RPMI8226 (cell line): ENCODE measurements around the gene ANG.

Experiments
- DNase-seq: peaks from one replicate; pipeline ENCODE4 v3.0.0-alpha.2; 2015

The ANG gene

GRCh38 chr14:20676072-20676471, 12.5 kb upstream of the ANG start:
- DNase-seq: no peak

GRCh38 chr14:20679907-20680306, 8.7 kb upstream of the ANG start:
- DNase-seq: peak; percentile 20

DNA sequence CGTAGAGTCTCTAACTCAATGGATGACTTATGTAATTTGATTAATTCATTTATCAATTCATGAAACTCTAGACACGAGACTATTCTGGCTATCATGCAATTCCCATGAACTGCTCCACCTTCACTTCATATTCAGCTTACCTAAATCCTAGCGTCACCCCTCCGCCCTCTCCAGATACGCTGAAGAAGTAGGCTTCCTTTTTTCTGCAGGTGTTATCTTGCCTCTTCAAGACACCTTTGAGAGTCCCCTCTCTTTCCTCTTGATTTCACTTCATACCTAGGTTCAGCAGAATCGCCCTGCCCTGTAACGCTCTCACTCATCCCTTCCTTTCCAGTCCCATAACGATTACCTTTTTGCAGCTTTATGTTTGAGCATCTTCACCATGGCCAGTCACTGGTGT, 8.2 kb upstream of the ANG start:
- DNase-seq: peak; percentile 45

DNA sequence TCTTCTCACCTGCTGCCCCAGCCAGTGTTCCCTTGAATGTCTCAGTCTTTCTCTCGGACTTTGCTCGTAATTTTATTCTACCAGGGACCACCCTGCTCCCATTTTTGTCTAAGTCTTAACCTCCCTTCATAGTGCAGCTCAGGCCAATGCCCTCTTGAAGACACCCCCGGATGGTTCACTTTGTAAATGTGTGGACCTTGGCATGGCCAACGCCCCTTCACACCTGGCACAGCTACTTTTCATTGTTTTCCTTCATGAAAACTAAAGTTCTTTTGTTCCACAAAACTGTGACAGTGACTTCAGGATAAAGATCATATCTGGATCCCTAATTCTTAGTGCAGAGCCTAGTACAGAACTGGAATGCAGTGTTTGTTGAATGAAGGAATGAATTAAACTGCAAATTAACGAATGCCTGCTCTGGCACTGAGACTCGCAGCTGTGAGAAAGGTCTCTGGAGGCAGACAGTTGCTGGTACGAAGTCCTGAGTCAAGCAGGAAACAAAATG, 7.7 kb upstream of the ANG start:
- peak; percentile 48 for DNase-seq

DNA sequence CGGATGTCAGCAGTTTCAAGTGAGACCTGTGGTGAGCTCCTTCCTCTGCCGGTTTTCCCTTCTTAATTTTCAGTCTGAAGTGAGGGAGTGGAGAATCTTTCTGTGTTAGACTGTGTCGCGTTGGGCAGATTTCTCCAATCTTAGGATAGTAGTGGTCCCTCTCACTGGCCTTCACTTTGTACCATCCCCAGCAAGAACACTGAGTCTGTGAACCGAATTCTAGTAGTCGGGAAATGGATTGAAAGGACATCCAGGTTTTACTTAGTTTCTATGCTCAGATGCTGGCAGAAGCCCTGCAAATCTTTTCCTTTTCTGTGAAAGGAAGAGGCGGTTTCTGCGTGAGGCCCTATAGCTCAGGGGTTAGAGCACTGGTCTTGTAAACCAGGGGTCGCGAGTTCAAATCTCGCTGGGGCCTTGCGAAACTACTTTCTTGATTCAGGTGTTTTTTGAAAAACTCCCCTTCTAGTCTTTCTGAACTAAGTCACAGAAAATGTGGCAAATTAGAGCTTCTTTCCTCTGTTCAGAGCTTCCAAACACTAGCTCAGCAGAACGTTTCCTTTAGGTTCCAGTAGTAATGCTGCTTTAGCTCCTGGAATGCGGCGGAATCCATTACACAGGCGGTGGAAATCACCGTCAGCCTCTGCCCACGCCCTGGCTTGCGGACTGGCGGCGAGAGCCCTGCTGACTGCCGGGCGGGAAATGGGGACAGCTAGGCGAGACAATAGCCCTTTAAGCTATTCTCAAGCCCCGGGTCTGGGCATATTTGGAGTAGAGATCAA, 7.0 kb upstream of the ANG start:
- peak; percentile 93 for DNase-seq

GRCh38 chr14:20682127-20682434, 6.5 kb upstream of the ANG start:
- no peak for DNase-seq

GRCh38 chr14:20682435-20683124, 6.0 kb upstream of the ANG start:
- DNase-seq: peak; percentile 87

GRCh38 chr14:20683125-20683890, 5.3 kb upstream of the ANG start:
- DNase-seq: peak; percentile 88

- DNase-seq: peak; percentile 80
These were observed 4.5 kb upstream of the ANG start, which contains the start of gene RNASE4 for GRCh38 chr14:20683891-20684661. Gene RNASE4 (plus strand): TSS chr14:20684560. CDS start chr14:20699372, 14,812 bp downstream.

GRCh38 chr14:20684662-20685456, 3.7 kb upstream of the ANG start:
- no peak for DNase-seq

DNA sequence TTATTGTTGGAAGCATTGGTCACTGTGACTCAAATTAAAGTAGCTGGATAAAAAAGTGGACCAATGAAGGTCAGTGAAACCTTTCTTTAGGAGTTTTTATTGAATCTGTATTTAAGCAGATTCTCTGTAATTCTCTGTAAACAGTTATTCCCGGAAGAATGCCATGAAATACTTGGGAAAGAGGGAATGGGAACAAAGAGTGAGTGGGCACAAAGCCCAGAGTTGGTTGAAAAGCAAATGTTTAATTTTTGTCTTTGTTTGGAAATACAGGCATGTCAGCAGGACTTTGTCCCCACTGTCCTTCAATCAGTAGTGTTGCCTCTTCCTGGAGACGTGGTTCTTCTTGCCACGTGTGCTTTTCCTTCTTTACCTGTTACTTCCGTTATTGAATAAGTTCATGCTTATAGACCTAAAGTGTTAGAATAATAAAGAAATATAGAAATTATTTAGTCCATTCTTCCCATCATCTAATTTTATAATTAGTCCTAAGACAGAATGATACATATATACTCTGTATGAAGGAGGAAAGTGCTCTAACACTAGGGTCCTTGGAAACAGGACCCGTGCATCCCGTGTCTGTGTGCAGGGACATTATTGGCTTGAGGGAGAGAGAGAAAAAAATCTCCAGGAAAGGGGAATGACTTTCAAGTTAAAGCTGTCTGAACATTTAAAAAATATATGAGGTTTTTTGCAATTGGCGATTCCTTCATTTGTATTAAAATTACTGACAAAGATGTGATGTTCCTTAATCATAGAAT, 2.0 kb upstream of the ANG start:
- no peak for DNase-seq

- no peak for DNase-seq
These were observed 1.0 kb upstream of the ANG start for GRCh38 chr14:20687362-20688166.

GRCh38 chr14:20690848-20691640, 2.5 kb downstream of the ANG start:
- DNase-seq: peak; percentile 55

- no peak for DNase-seq
These were observed 3.7 kb downstream of the ANG start for GRCh38 chr14:20692116-20692751.

DNA sequence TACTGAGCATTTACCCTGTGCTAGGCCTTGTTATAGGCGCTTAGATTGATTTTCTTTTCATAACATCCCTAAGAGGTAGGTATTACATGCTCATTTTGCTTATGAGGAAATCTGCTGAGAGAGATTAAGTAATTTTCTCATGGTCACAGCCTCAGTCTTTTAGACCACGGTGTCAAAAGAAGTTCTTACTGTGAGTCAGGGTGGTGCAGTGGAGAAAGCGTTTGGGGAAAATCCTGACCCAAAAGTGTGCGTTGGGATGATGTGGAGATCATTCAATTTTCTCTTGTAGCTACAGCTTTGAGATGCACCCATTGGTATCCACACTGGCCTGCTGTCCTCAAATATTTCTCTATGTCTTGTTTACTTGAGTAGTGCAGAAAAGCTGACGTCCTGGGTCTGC, 8.2 kb downstream of the ANG start:
- no peak for DNase-seq

- peak; percentile 66 for DNase-seq
These were observed 8.9 kb downstream of the ANG start for GRCh38 chr14:20697273-20698017.

DNA sequence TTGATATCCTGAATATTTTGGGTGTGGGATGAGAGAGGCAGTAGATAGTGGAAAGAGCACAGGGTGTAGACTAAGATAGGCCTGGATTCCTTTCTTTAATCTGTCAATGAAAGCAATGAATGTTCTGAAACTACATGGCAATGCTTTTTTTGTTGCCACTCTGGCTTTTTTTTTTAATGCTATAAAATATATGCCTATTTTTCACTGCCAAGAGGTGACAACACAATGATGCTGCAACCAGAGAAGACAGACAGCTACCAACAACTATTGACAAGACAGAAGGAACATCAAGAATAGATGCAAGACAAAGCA, 9.4 kb downstream of the ANG start:
- DNase-seq: no peak

DNA sequence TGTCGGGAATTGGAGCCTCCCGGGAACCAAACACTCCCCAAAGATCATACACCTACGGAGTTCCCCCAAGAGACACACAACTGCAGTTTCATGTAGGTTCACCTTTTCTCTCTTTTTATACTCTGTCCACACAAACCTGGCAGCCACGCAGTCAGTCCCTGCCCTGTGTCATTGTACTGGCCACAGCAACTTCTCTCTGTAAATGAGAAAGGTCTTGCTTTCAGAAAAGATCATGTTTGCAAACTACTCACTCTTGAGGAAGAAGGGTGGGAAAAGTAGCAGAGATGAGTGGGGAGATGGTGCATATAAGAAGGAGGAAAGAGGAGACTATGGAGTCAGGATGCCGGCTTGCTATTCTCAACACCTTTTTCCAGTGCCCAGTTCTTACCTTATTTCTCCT, 10.4 kb downstream of the ANG start:
- DNase-seq: no peak
